Ascending aorta (tissue), 2 donors: ENCODE data around the gene SLC26A8. TPM values are rescaled to one million over a fixed set of nuclear protein-coding genes. Genes with fewer than 3 reads are reported as not detected.

Experiments
- DNase-seq, 2 donors: peaks; one replicate each; pipeline ENCODE4 v3.0.0-alpha.2; 2019; ENCODE audit warnings: low spot score in 2 of 2
- H3K27ac ChIP-seq, 2 donors: fragments of 200-600 bp; sonication (generic); one replicate each; pipeline ENCODE4 v1.5.1; 2016 to 2017; ENCODE audit warnings: mild to moderate bottlenecking in 1 of 2
- H3K27me3 ChIP-seq: fragments of 200-600 bp; sonication (generic); one replicate; pipeline ENCODE4 v1.5.1; 2017
- H3K36me3 ChIP-seq, 2 donors: fragments of 200-600 bp; sonication (generic); one replicate each; pipeline ENCODE4 v1.5.1; 2016
- H3K4me1 ChIP-seq, 2 donors: fragments of 200-600 bp; sonication (generic); one replicate each; pipeline ENCODE4 v1.5.1; 2016 to 2017; ENCODE audit warnings: mild to moderate bottlenecking in 1 of 2
- H3K4me3 ChIP-seq, 2 donors: fragments of 200-600 bp; sonication (generic); one replicate each; pipeline ENCODE4 v1.5.1; 2016 to 2017; ENCODE audit warnings: mild to moderate bottlenecking in 1 of 2
- H3K9me3 ChIP-seq, 2 donors: fragments of 200-600 bp; sonication (generic); one replicate each; pipeline ENCODE4 v1.5.1; 2016
- CTCF ChIP-seq, 3 experiments: fragments of 200-600 bp in 2 of 3; fragments of 450-650 bp in 1 of 3; sonication (generic) in 2 of 3; IDR thresholded peaks; one replicate each; pipeline ENCODE4 v1.5.1; 2016 to 2019; ENCODE audit warnings: antibody characterized with exemption in 3 of 3, mild to moderate bottlenecking in 1 of 3, moderate library complexity in 1 of 3
- intact Hi-C: fragments of 100-400 bp; cut with DNase I; formaldehyde crosslinking; loops from one replicate; pipeline ENCODE4 v1.15.1; 2023
- total RNA-seq: library from RNA; depleted of rRNA; stranded (reverse); fragments of >200 nt; gene quantifications from one replicate; pipeline ENCODE4 v1.1.0, GENCODE V29; 2016

SLC26A8 gene
- total RNA-seq, 1 donor from 2014 or later: not detected

GRCh38 chr6:36056178-36056577 lies 31.7 kb upstream of the SLC26A8 start:
- intact Hi-C loops: no loop called here
- Histone ChIP-seq H3K27me3 (no peaks in the 10 kb centered on the region), H3K27ac (no peak overlapping the region), H3K4me3 (no peak overlapping the region), H3K36me3 (peaks cover 14 to 27% of the 10 kb centered on the region in 2 donors), H3K4me1 (peaks cover 0 to 15% of the 10 kb centered on the region in 2 donors), H3K9me3 (no peaks in the 10 kb centered on the region)
- no peak for TF ChIP-seq CTCF (IDR thresholded peaks at IDR 0.05)
- DNase-seq: no peak

- H3K27ac ChIP-seq: no peak overlapping the region
- H3K27me3 ChIP-seq: no peaks in the 10 kb centered on the region
- no peaks in the 10 kb centered on the region for H3K9me3 ChIP-seq
- intact Hi-C loops: no loop called here
- no peak overlapping the region for H3K4me3 ChIP-seq
- no peak for TF ChIP-seq CTCF (IDR thresholded peaks at IDR 0.05)
- H3K36me3 ChIP-seq: peaks cover 8 to 23% of the 10 kb centered on the region in 2 donors
- peaks cover 0 to 15% of the 10 kb centered on the region in 2 donors for H3K4me1 ChIP-seq
- no peak for DNase-seq
Observed at GRCh38 chr6:36054956-36055355, 30.5 kb upstream of the SLC26A8 start.

GRCh38 chr6:36054415-36054814 lies 30.0 kb upstream of the SLC26A8 start:
- no peak overlapping the region for H3K27ac ChIP-seq
- no peaks in the 10 kb centered on the region for H3K27me3 ChIP-seq
- DNase-seq: no peak
- peaks cover 0 to 15% of the 10 kb centered on the region in 2 donors for H3K4me1 ChIP-seq
- peaks cover 2 to 18% of the 10 kb centered on the region in 2 donors for H3K36me3 ChIP-seq
- H3K9me3 ChIP-seq: no peaks in the 10 kb centered on the region
- intact Hi-C loops: no loop called here
- no peak for TF ChIP-seq CTCF (IDR thresholded peaks at IDR 0.05)
- H3K4me3 ChIP-seq: no peak overlapping the region

GRCh38 chr6:36053878-36054277 lies 29.4 kb upstream of the SLC26A8 start:
- no peak overlapping the region for H3K4me3 ChIP-seq
- no peak for TF ChIP-seq CTCF (IDR thresholded peaks at IDR 0.05)
- H3K27me3 ChIP-seq: no peaks in the 10 kb centered on the region
- DNase-seq: no peak
- intact Hi-C loops: no loop called here
- H3K36me3 ChIP-seq: peaks cover 0 to 14% of the 10 kb centered on the region in 2 donors
- no peak overlapping the region for H3K27ac ChIP-seq
- H3K9me3 ChIP-seq: no peaks in the 10 kb centered on the region
- peaks cover 0 to 15% of the 10 kb centered on the region in 2 donors for H3K4me1 ChIP-seq

GRCh38 chr6:36052097-36052496 lies 27.7 kb upstream of the SLC26A8 start:
- H3K27me3 ChIP-seq: no peaks in the 10 kb centered on the region
- DNase-seq: no peak
- no peaks in the 10 kb centered on the region for H3K9me3 ChIP-seq
- intact Hi-C loops: no loop called here
- no peak overlapping the region for H3K27ac ChIP-seq
- H3K36me3 ChIP-seq: peaks cover 0 to 14% of the 10 kb centered on the region in 2 donors
- peaks cover 0 to 15% of the 10 kb centered on the region in 2 donors for H3K4me1 ChIP-seq
- no peak for TF ChIP-seq CTCF (IDR thresholded peaks at IDR 0.05)
- no peak overlapping the region for H3K4me3 ChIP-seq
